Smooth muscle cell (in vitro differentiated cells): ENCODE results near the gene AKT2. TPM values are rescaled to one million over a fixed set of nuclear protein-coding genes. Genes with fewer than 3 reads are reported as not detected.

Source experiments
- DNase-seq: peaks from one replicate; lab custom pipeline; 2025; ENCODE audit not compliant: unreplicated experiment; lab: John Stamatoyannopoulos, UW
- H2AFZ ChIP-seq: fragments of 200-600 bp; sonication (generic); 2 replicates; pipeline ENCODE4 v1.6.0; 2016; ENCODE audit warnings: antibody characterized with exemption, low read depth, mild to moderate bottlenecking
- H3F3A ChIP-seq: fragments of 200-600 bp; sonication (generic); 2 replicates; pipeline ENCODE4 v1.6.0; 2017; ENCODE audit warnings: antibody characterized with exemption, low read depth
- H3K27ac ChIP-seq: fragments of 200-600 bp; sonication (generic); 2 replicates; pipeline ENCODE4 v1.5.1; 2016; ENCODE audit warnings: low read depth, mild to moderate bottlenecking
- H3K27me3 ChIP-seq: fragments of 200-600 bp; sonication (generic); 2 replicates; pipeline ENCODE4 v1.6.1; 2016; ENCODE audit warnings: low read depth, mild to moderate bottlenecking
- H3K36me3 ChIP-seq: fragments of 200-600 bp; sonication (generic); 2 replicates; pipeline ENCODE4 v1.5.1; 2016; ENCODE audit warnings: low read depth
- H3K4me1 ChIP-seq: fragments of 200-600 bp; sonication (generic); 2 replicates; pipeline ENCODE4 v1.5.1; 2016; ENCODE audit warnings: low read depth
- H3K4me2 ChIP-seq: fragments of 200-600 bp; sonication (generic); 2 replicates; pipeline ENCODE4 v1.6.0; 2016; ENCODE audit warnings: mild to moderate bottlenecking
- H3K4me3 ChIP-seq: fragments of 200-600 bp; sonication (generic); 2 replicates; pipeline ENCODE4 v1.5.1; 2016; ENCODE audit warnings: mild to moderate bottlenecking
- H3K79me2 ChIP-seq: fragments of 200-600 bp; sonication (generic); 2 replicates; pipeline ENCODE4 v1.6.0; 2016; ENCODE audit warnings: low read depth, mild to moderate bottlenecking
- H3K9ac ChIP-seq: fragments of 200-600 bp; sonication (generic); 2 replicates; pipeline ENCODE4 v1.6.0; 2016; ENCODE audit warnings: low read depth
- H3K9me3 ChIP-seq: fragments of 200-600 bp; sonication (generic); replicated peaks from 2 replicates; pipeline ENCODE4 v1.5.1; 2016; ENCODE audit warnings: low read depth
- H4K20me1 ChIP-seq: fragments of 200-600 bp; sonication (generic); 2 replicates; pipeline ENCODE4 v1.6.0; 2016; ENCODE audit warnings: low read depth
- CTCF ChIP-seq: fragments of 200-600 bp; sonication (generic); IDR thresholded peaks from 2 replicates; pipeline ENCODE4 v1.5.1; 2017; ENCODE audit warnings: borderline replicate concordance, mild to moderate bottlenecking, antibody characterized with exemption; ENCODE audit not compliant: insufficient read depth, poor library complexity, severe bottlenecking
- WGBS: methylation state at CpG from one replicate; pipeline ENCODE4 v1.1.7; 2016; ENCODE audit warnings: low lambda C conversion rate; 5-methylcytosine and 5-hydroxymethylcytosine counted together
- polyA plus RNA-seq: library from polyadenylated mRNA; unstranded; fragments of >200 nt; fragmentation: Nextera tagmentation; extraction: Ambion mirVana; gene quantifications from 2 replicates; pipeline ENCODE4 v1.2.1, GENCODE V29; 2016
- total RNA-seq: library from RNA; depleted of rRNA; stranded (reverse); fragments of >200 nt; gene quantifications from 2 replicates; pipeline ENCODE4 v1.2.3, GENCODE V29; 2014

Gene AKT2
- total and polyA plus RNA-seq, 2 experiments from 2014 or later = 26.6 to 62.6 TPM

- 99% methylated on average over 29 of the region's 29 CpGs for WGBS
- no peaks in the 10 kb centered on the region for H3K36me3 ChIP-seq
- H3K4me1 ChIP-seq = no peaks in the 10 kb centered on the region
- H3K79me2 ChIP-seq = no peaks in the 10 kb centered on the region
- no peak overlapping the region for H3K9ac ChIP-seq
- H2AFZ ChIP-seq = no peak overlapping the region
- H4K20me1 ChIP-seq = peaks cover 4% of the 10 kb centered on the region
- H3K27me3 ChIP-seq = no peaks in the 10 kb centered on the region
- no peak for TF ChIP-seq CTCF
- no peak overlapping the region for H3K27ac ChIP-seq
- H3K4me3 ChIP-seq = no peak overlapping the region
- no peak for DNase-seq
- no peaks in the 10 kb centered on the region for H3F3A ChIP-seq
- no peaks in the 10 kb centered on the region for H3K9me3 ChIP-seq
- no peak overlapping the region for H3K4me2 ChIP-seq
These were observed 86.7 kb downstream of the AKT2 start for GRCh38 chr19:40198272-40198990.

GRCh38 chr19:40193587-40193849, 91.6 kb downstream of the AKT2 start:
- no peak overlapping the region for H3K4me3 ChIP-seq
- no peak overlapping the region for H3K4me2 ChIP-seq
- TF ChIP-seq CTCF = no peak
- no peaks in the 10 kb centered on the region for H3K9me3 ChIP-seq
- H3F3A ChIP-seq = no peaks in the 10 kb centered on the region
- H4K20me1 ChIP-seq = peaks cover 4% of the 10 kb centered on the region
- H2AFZ ChIP-seq = no peak overlapping the region
- no peaks in the 10 kb centered on the region for H3K79me2 ChIP-seq
- no peaks in the 10 kb centered on the region for H3K27me3 ChIP-seq
- peaks cover 4% of the 10 kb centered on the region for H3K4me1 ChIP-seq
- H3K36me3 ChIP-seq = no peaks in the 10 kb centered on the region
- DNase-seq = no peak
- H3K9ac ChIP-seq = no peak overlapping the region
- 90% methylated on average over 3 of the region's 3 CpGs for WGBS
- no peak overlapping the region for H3K27ac ChIP-seq

- H3K9me3 ChIP-seq = no peaks in the 10 kb centered on the region
- H3K4me2 ChIP-seq = peak overlapping the region; percentile 99
- no peaks in the 10 kb centered on the region for H3K36me3 ChIP-seq
- no peak for DNase-seq
- peaks cover 4% of the 10 kb centered on the region for H4K20me1 ChIP-seq
- no peaks in the 10 kb centered on the region for H3K27me3 ChIP-seq
- H3F3A ChIP-seq = no peaks in the 10 kb centered on the region
- H3K4me3 ChIP-seq = peak overlapping the region; percentile 98
- no peaks in the 10 kb centered on the region for H3K79me2 ChIP-seq
- WGBS = 70% methylated on average over 5 of the region's 5 CpGs
- H3K9ac ChIP-seq = no peak overlapping the region
- H3K4me1 ChIP-seq = peaks cover 4% of the 10 kb centered on the region
- no peak overlapping the region for H3K27ac ChIP-seq
- H2AFZ ChIP-seq = no peak overlapping the region
- no peak for TF ChIP-seq CTCF
These were observed 92.2 kb downstream of the AKT2 start for GRCh38 chr19:40192758-40193586.
